GDM1 (cell line): ENCODE measurements around the gene DIP2B.

ENCODE experiments used
- DNase-seq: peaks from one replicate; lab custom pipeline; 2025; lab: John Stamatoyannopoulos, UW

The DIP2B gene

GRCh38 chr12:50772470-50772869 is 267.7 kb downstream of the DIP2B start:
- no peak for DNase-seq

- no peak for DNase-seq
Observed at GRCh38 chr12:50772877-50773276, 268.1 kb downstream of the DIP2B start.

GRCh38 chr12:50775251-50775650 is 270.5 kb downstream of the DIP2B start:
- no peak for DNase-seq

- no peak for DNase-seq
Observed at GRCh38 chr12:50776749-50777728, 272.3 kb downstream of the DIP2B start.

- DNase-seq = no peak
Observed at GRCh38 chr12:50778663-50779590, 274.1 kb downstream of the DIP2B start.

- DNase-seq = no peak
Observed at GRCh38 chr12:50780013-50780412, 275.2 kb downstream of the DIP2B start.

- no peak for DNase-seq
Observed at GRCh38 chr12:50784501-50784900, 279.7 kb downstream of the DIP2B start.

- DNase-seq = no peak
Observed at GRCh38 chr12:50785406-50786001, 280.7 kb downstream of the DIP2B start.

GRCh38 chr12:50786498-50787231 is 281.9 kb downstream of the DIP2B start:
- DNase-seq = no peak

- DNase-seq = no peak
Observed at GRCh38 chr12:50787618-50788017, 282.8 kb downstream of the DIP2B start.

GRCh38 chr12:50788561-50788960 is 283.8 kb downstream of the DIP2B start:
- DNase-seq = no peak

GRCh38 chr12:50790081-50790480 is 285.3 kb downstream of the DIP2B start:
- DNase-seq = no peak
